ENCODE measurements around the gene CMTR1. TPM values are rescaled to one million over a fixed set of nuclear protein-coding genes. Genes with fewer than 3 reads are reported as not detected.

CMTR1 gene
- total and polyA plus RNA-seq, 4 donors: 4.7 to 25.5 (median 18.8) TPM

GRCh38 chr6:37463110-37463509 is 30.1 kb downstream of the CMTR1 start:
- Histone ChIP-seq H3K9me3 (ENCODE audit: control insufficient read depth in 4 of 4, low read length in 3 of 4) (no peaks in the 10 kb centered on the region), H3K27ac (ENCODE audit: low read depth in 1 of 2, low read length in 2 of 2) (no peak overlapping the region), H3K36me3 (ENCODE audit: control insufficient read depth in 4 of 4, insufficient read depth in 3 of 4, low read depth in 1 of 4, low read length in 3 of 4) (peaks cover 10 to 60% (median 52%) of the 10 kb centered on the region in 4 donors), H3K4me1 (ENCODE audit: control insufficient read depth in 4 of 4, insufficient read depth in 4 of 4, low read length in 3 of 4) (no peaks in the 10 kb centered on the region), H3K4me3 (ENCODE audit: low read depth in 1 of 3, low read length in 3 of 3) (no peak overlapping the region), H3K27me3 (ENCODE audit: control insufficient read depth in 4 of 4, insufficient read depth in 4 of 4, low read length in 3 of 4) (no peaks in the 10 kb centered on the region), H3K9ac (ENCODE audit: low read depth in 1 of 2, low read length in 2 of 2) (no peak overlapping the region)
- TF ChIP-seq TAF1 (conservative IDR thresholded peaks at IDR 0.05) (no peak), FOXA1 (IDR thresholded peaks at IDR 0.05) (no peak), NR2F2 (IDR thresholded peaks at IDR 0.05) (no peak), REST (IDR thresholded peaks at IDR 0.05) (no peak), RXRA (IDR thresholded peaks at IDR 0.05) (no peak), MAX (IDR thresholded peaks at IDR 0.05) (no peak), HNF4A (conservative IDR thresholded peaks at IDR 0.05) (no peak), GABPA (IDR thresholded peaks at IDR 0.05 in 1 of 2, conservative IDR thresholded peaks at IDR 0.05 in 1 of 2) (no peak), YY1 (IDR thresholded peaks at IDR 0.05) (no peak), RAD21 (IDR thresholded peaks at IDR 0.05) (no peak), EGR1 (IDR thresholded peaks at IDR 0.05; ENCODE audit: low read depth in 2 of 2) (no peak), CTCF (IDR thresholded peaks at IDR 0.05; ENCODE audit: low read depth, low read length, missing input control) (no peak), HNF4G (IDR thresholded peaks at IDR 0.05) (no peak), JUND (IDR thresholded peaks at IDR 0.05) (no peak), ATF3 (IDR thresholded peaks at IDR 0.05) (no peak), ZBTB33 (IDR thresholded peaks at IDR 0.05) (no peak), FOXA2 (IDR thresholded peaks at IDR 0.05) (no peak), SP1 (IDR thresholded peaks at IDR 0.05) (no peak)
- DNase-seq (ENCODE audit: low spot score): no peak
